NCI-H2196 (cell line): ENCODE data around the gene DPP6.

Source experiments
- DNase-seq: peaks from one replicate; lab custom pipeline; 2025; ENCODE audit not compliant: unreplicated experiment; lab: John Stamatoyannopoulos, UW

Gene DPP6

GRCh38 chr7:154783281-154783909 is 731.2 kb downstream of the DPP6 start:
- DNase-seq, result no peak

- no peak for DNase-seq
Measured at GRCh38 chr7:154785898-154786297, 733.7 kb downstream of the DPP6 start.

- no peak for DNase-seq
Measured at GRCh38 chr7:154789404-154789803, 737.2 kb downstream of the DPP6 start.

GRCh38 chr7:154791611-154792010 is 739.4 kb downstream of the DPP6 start:
- no peak for DNase-seq

- no peak for DNase-seq
Measured at GRCh38 chr7:154792436-154793055, 740.3 kb downstream of the DPP6 start.

- no peak for DNase-seq
Measured at GRCh38 chr7:154794147-154794780, 742.1 kb downstream of the DPP6 start.

- DNase-seq, result no peak
Measured at GRCh38 chr7:154795014-154795413, 742.8 kb downstream of the DPP6 start.

- DNase-seq, result no peak
Measured at GRCh38 chr7:154795437-154795836, 743.2 kb downstream of the DPP6 start.

- no peak for DNase-seq
Measured at GRCh38 chr7:154804449-154804848, 752.3 kb downstream of the DPP6 start.

GRCh38 chr7:154812027-154812426 is 759.8 kb downstream of the DPP6 start:
- no peak for DNase-seq

GRCh38 chr7:154817224-154817896 is 765.2 kb downstream of the DPP6 start:
- DNase-seq, result no peak

- DNase-seq, result no peak
Measured at GRCh38 chr7:154827007-154827406, 774.8 kb downstream of the DPP6 start.

- DNase-seq, result peak; percentile 3
Measured at GRCh38 chr7:154832557-154833138, 780.5 kb downstream of the DPP6 start.

- DNase-seq, result no peak
Measured at GRCh38 chr7:154836021-154836448, 783.8 kb downstream of the DPP6 start.

- DNase-seq, result no peak
Measured at GRCh38 chr7:154837087-154837486, 784.9 kb downstream of the DPP6 start.

- DNase-seq, result no peak
Measured at GRCh38 chr7:154837622-154838021, 785.4 kb downstream of the DPP6 start.

- DNase-seq, result no peak
Measured at GRCh38 chr7:154840086-154840485, 787.9 kb downstream of the DPP6 start.

GRCh38 chr7:154841731-154842331 is 789.6 kb downstream of the DPP6 start:
- DNase-seq, result peak; percentile 0

GRCh38 chr7:154842591-154842990 is 790.4 kb downstream of the DPP6 start:
- no peak for DNase-seq

- DNase-seq, result no peak
Measured at GRCh38 chr7:154843670-154844237, 791.6 kb downstream of the DPP6 start.

GRCh38 chr7:154844499-154844898 is 792.3 kb downstream of the DPP6 start:
- DNase-seq, result no peak
